Lung microvascular endothelial cell (primary cell): ENCODE data around the gene TSSC4. TPM values are rescaled to one million over a fixed set of nuclear protein-coding genes. Genes with fewer than 3 reads are reported as not detected.

ENCODE experiments used
- DNase-seq, 2 donors: peaks; one replicate each; pipeline versions ENCODE4 v3.0.0 to v3.0.0-alpha.2; 2010; ENCODE audit warnings: low read depth in 2 of 2
- total RNA-seq: library from RNA; depleted of rRNA; stranded (reverse); fragments of >200 nt; gene quantifications from 2 replicates; pipeline ENCODE4 v1.2.1, GENCODE V29; 2014

The TSSC4 gene
- total RNA-seq, 1 donor from 2014 or later = 57.3 TPM

GRCh38 chr11:2400762-2401435 is 349 bp downstream of the TSSC4 start:
- DNase-seq = peak in 1 of 2 donors; percentile 24

DNA sequence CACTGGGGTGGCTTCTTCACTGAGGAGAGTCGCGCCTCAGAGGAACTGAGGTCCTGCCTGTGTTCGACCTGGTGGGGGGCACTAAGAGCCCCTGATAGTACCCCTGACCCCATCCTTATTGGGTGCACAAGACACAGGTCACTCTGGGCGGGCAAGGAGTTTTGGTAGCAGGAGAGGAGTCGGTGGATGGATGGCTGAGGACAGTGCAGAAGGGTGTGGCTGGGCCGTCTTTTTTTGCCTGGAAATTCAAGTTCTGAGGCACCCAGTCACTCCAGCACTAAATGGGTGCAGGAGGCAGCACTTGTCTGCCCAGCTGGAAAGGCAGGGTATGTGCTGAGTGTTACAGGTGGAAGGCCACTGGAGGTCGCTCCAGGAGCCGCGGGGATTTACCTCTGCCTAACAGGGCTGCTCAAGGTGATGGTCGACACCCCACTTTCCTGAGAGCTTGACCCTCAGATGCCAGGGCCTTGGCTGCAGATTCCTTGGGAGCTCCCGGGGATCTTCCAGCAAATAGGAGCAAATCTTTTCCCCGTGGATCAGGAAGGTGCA is 960 bp downstream of the TSSC4 start:
- no peak for DNase-seq

GRCh38 chr11:2402106-2402505 is 1.6 kb downstream of the TSSC4 start:
- no peak for DNase-seq

DNA sequence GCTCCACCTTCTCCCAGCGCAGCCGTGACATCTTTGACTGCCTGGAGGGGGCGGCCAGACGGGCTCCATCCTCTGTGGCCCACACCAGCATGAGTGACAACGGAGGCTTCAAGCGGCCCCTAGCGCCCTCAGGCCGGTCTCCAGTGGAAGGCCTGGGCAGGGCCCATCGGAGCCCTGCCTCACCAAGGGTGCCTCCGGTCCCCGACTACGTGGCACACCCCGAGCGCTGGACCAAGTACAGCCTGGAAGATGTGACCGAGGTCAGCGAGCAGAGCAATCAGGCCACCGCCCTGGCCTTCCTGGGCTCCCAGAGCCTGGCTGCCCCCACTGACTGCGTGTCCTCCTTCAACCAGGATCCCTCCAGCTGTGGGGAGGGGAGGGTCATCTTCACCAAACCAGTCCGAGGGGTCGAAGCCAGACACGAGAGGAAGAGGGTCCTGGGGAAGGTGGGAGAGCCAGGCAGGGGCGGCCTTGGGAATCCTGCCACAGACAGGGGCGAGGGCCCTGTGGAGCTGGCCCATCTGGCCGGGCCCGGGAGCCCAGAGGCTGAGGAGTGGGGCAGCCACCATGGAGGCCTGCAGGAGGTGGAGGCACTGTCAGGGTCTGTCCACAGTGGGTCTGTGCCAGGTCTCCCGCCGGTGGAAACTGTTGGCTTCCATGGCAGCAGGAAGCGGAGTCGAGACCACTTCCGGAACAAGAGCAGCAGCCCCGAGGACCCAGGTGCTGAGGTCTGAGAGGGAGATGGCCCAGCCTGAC is 2.5 kb downstream of the TSSC4 start:
- DNase-seq = no peak

GRCh38 chr11:2404735-2405196 is 4.2 kb downstream of the TSSC4 start:
- no peak for DNase-seq

GRCh38 chr11:2406451-2406850 is 5.9 kb downstream of the TSSC4 start:
- no peak for DNase-seq

DNA sequence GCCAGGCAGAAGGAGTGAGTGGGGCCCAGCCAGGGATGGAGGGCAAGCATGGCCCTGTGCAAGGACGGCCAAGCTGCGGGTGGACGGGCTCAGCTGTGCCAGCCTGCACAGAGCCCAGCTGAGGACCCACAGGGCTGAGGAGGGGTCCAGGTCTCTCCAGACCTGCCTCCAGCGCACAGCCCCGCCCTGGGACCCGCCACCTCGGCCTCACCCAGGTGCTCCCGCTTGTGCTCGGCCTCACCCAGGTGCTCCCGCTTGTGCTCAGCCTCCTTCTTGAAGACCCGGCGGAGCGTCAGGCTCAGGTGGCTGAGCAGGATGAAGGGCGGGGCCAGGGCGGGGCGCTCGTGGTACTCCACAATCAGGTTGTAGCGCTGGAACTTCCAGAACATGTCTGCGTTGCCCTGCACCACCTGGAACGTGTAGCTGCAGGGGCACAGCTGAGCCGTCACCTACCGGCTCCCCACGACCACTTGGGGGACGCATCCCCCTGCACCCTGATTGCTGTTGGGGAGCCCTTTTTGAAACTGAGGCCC is 6.4 kb downstream of the TSSC4 start:
- no peak for DNase-seq

DNA sequence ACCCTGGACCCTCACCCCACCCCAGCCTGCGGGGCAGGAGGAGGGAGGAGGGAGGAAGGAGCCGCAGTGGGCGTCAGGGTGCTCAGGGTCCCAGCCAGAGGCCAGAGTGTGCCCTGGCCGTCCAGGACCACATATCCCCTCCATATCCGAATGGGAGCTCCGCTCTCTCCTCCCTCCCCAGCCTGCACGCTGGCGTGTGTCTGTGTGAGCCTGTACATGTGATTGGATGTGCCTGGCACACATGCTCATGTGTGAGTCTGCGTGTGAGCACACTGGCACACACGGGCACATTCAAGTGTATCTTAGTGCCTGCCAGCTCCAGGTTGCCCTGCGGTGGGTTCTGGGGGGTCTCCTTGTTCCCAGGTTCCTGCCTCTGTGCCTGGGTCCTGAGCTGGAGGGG is 8.1 kb downstream of the TSSC4 start:
- no peak for DNase-seq

DNA sequence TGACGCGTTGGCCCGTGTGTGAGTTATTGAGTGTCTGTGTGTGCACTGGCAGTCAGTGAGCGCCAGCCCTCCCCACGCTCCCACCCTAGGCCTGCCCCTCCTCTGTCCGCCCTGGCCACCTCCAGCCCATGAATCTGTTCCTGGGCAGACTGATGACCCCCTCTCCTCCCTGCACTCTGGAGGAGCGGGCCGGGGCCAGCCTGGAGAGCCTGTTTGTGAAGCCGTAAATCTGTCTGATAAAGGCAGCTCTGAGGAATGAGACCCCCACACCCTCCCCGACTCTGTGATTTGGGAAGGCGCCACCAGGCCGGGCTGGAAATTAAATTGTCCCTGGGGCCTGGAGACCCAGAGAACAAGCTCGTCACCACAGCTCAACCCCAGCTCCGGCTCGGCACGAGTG is 8.6 kb downstream of the TSSC4 start:
- no peak for DNase-seq

GRCh38 chr11:2409611-2410468 is 9.3 kb downstream of the TSSC4 start:
- no peak for DNase-seq

- no peak for DNase-seq
Observed at GRCh38 chr11:2410616-2411015, 10.1 kb downstream of the TSSC4 start.

- DNase-seq = no peak
Observed at GRCh38 chr11:2411446-2412305, 11.1 kb downstream of the TSSC4 start.

GRCh38 chr11:2412323-2412722 is 11.8 kb downstream of the TSSC4 start:
- no peak for DNase-seq

DNA sequence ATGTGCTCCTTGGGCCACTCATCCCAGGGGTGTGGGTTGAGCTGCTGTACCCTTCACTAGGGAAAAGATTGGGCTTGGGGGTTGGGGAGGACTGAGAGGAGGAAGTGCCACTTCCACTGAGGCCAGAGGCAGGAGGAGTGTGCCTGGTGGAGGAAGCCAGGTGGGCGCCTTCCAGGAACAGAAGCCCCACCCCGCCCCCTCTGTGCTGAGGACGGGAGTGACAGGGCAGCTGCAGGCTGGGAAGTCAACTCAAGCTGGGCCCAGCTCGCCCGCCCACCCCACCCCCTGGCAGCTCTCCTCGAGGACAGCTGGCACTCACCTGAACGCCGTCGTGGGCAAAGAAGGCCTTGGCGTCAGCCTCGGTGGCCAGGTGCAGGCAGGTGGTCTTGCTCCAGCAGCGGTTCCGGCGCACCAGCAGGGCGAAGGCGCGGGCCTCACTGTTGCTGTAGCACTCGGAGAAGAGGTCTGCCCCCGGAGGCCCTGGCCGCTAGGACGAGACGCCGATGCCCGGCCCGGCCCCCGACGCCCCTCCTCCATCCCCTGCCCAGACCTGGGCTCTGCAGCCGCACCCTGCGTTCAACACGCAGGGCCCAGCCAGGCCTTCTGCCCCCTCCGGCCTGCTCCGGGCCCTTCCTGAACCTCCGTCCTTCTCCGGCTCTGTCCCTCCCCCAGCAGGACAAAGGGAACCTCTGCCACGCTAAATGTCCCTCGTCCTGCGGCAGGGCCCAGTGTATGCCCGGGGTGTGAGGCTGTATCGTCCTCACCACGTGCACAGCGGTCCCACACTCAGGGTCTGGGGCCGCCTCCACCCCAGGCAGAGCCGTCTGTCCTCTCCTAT is 13.4 kb downstream of the TSSC4 start:
- no peak for DNase-seq

- DNase-seq = no peak
Observed at GRCh38 chr11:2414616-2415015, 14.1 kb downstream of the TSSC4 start.

- no peak for DNase-seq
Observed at GRCh38 chr11:2415171-2415570, 14.6 kb downstream of the TSSC4 start.

DNA sequence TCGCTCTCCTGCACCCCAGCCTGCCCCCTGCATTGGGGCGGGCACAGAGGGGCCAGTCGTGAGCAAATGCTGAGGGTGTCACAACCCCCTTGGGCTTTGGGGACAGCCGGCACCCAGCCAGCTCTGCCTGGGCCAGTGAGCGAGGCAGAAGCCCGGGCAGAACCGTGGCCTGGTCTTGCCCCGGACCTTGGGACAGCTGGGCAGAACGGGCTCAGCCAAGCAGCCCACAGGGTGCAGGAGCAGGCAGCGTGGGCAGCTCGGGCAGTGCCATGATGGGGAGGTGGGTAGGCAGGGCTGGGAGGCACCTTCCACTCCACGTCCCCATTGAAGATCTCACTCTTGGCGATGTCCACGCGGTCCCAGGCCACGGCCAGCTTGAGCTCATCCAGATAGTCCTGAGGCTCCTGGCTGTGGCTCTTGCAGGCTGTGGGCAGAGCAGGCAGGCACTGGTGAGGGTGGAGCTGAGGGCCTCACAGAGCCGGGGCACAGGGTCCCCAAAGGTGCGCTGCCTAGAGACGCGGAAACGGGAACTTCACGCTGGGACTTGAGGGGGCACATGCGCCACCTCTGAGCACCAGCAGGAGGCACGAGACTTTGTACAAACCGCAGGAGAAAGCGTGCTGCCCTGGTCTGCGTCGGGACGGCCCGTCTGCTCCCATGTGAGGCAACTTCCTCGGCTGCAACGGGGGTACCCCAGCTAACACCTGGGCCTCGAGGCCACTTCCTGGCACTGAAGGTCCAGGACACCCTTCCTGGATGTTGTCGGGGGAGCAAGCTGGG is 15.2 kb downstream of the TSSC4 start:
- DNase-seq = no peak

GRCh38 chr11:2416765-2417164 is 16.2 kb downstream of the TSSC4 start:
- DNase-seq = no peak
